Inflammatory macrophage treated with lipopolysaccharide for 1 hour (primary cell): ENCODE measurements around the gene BCL11A.

Experiments
- DNase-seq, 2 donors: peaks; one replicate each; pipeline ENCODE4 v3.0.0-alpha.2; 2020 to 2022

The BCL11A gene

DNA sequence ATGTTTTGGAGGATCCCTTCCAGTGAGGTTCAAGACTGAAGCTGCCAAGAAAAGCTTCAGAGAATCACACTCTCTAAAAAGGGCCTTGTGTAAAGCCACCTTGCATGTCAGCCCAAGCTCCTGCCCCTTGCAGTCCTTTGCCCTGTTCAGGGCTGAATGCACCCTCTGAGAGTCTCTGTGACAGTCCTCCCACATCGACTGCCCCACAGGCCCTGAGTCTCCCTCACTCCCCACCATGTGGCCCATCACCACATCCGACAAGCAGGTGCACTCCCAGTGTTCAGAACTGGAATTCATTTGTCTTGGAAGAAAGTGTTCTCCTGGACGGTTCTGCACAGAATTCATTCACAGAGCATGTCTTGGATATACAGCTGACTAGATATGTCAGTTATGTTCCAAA lies 31.0 kb downstream of the BCL11A start:
- DNase-seq = no peak

DNA sequence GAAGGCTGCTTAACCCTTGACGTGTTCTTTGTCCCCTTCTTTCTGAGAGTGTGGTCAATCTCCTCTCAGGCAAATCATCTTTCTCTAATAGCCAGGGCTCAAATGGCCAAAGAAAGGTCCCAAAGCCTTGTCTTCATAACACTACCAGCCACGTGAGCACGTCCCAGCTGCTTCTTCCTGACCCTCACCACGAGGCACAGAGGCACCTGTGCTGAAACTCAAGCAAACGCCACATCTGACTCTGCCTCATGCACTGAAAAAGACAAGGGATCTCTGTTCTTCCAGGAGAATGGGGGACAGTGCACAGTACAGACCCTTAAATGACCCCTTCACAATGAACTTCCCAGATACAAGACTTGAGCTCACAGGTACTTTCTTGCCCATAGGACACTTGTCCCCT lies 31.8 kb downstream of the BCL11A start:
- DNase-seq = no peak

DNA sequence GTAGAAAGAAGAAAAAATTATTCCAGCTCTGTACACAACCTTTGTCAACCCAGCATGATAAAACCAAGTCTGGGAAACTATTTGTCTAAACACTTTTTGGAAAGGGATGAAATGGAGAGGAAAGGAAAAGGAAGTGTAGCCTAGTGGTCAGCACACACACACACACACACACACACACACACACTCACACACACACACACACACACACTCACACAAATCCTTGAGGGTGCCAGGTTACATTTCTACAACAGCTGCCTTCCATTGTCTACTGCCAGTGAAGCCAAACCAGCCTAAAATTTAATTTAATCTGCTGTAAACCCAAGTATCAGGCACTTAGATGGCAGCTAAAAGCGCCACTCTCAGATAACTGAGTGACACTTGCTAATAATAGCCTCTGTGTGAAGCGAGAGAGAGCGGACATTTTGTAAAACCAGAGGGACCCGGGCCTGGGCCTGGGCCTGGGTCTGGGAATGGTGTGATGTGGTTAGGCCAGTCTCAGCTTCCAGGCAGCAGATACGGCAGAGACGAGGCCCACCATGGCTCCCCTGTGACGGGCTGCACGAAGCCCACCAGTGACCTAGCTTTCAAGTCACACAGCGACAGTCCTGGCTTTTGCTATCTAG lies 32.4 kb downstream of the BCL11A start:
- DNase-seq = no peak

DNA sequence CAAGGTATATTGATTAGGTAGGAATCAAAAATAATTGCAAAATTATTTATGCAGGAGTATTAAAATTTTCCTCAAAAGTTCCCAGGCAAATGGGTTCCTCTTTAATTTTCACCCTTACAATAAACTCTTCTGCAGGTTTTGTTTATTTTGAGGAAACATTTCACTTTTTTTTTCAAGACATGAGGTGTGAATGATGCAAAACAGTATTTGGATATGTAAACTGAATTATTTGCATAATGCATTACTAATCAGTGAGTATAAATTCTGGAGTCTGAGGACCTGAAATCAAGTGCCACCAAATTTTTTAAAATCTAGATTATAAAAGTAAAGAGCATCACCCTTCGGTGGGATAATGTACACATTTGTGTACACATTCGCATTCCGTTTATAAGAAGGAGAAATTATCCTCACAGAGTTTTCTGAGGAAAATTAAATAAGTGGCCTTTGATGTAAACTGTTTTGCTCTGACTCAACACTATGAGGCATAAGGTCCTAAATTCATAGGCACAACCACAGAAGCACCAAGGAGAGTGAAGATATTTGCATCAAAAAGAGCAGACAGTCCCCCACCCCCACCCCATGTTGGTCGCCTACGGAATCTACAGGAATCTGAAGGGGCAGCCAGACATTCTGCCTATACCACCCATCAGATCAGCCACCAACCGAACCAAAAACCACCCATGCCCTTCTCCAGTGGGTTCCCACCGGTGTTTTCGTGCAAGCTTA lies 33.1 kb downstream of the BCL11A start:
- DNase-seq = peak in 1 of 2 donors; percentile 58

DNA sequence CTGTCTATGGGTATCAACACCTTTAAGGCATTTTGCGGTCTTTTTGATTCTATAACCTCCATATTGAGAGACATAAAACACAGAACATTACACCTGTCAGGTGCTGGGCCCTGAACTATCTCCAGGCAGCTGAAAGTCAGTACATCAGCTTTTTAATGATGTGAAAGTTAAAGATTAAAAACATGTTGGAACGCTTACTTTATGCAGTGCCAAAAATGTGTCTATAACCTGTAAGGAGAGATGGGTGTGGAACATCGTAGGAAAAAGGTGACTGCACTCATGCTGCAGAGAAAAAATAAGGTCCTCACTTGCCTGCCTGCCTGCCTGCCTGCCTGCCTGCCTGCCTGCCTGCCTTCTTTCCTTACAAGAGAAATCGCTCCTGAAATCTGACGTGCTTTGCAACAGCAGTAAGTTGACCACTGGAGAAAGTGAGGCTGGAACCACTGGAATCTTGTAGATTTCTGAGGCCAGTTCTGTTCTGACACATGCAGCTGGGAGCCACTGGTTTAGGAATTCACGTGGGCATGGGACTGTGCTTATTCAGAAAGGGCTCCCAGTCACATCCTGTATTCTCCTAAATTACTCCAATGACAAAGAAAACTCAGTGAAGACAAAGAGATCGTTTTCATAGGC lies 34.1 kb downstream of the BCL11A start:
- no peak for DNase-seq

DNA sequence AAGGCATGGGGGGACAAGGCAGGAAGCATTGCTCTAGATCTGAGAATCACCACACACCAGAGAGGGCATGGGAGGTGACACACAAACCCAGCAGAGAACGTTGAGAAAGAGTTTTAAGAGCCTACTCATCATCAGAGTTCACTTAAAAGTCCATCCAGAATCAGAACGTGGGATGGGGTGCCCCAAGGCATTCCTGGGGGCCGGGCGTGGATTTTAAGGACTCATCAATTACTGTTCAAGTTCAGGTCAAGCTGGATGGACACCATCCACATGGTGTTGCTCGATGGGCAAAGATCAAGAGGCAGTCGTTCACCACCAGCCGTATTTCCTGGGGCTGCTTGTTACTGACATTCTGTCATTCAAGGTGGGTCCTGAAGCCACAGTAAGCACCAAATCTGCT lies 34.9 kb downstream of the BCL11A start:
- DNase-seq = no peak

DNA sequence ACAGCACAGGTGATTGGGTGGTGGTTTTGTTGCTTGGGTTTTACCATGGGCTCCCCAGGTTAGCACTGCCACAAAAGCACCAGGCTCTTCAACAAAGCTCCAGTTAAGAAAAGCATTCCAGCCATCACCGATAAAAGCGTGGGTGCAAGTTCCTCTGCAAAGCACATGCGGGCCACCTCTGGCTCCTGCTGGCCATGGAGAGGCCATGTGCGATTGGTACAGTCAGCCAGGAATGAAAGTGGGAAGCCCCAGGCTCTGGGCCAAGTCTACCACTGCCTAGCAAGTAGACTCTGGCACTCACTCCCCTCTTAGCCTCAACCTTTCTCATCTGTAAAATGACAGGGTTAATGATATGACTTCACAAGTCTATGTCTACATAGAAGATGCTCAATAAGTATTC lies 36.0 kb downstream of the BCL11A start:
- DNase-seq = peak in 1 of 2 donors; percentile 60

DNA sequence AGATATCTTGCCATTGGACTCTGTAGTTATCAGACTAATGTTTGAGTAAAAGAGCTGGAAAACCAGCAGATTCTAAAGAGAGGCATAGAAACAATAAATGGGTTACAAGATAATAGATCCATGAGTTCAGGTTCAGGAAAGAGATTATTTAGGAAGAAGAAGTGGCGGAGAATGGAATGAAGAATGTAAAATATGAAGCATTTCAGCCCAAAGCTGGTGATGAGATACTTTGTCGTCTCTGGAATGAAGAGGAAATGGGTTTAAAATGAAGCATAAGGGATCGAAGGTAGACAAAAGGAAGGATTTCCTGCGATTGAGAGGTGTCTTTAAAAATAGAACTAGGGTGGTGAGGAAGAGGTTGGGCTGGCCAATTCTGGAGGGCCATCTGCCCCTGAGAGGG lies 36.6 kb downstream of the BCL11A start:
- no peak for DNase-seq

DNA sequence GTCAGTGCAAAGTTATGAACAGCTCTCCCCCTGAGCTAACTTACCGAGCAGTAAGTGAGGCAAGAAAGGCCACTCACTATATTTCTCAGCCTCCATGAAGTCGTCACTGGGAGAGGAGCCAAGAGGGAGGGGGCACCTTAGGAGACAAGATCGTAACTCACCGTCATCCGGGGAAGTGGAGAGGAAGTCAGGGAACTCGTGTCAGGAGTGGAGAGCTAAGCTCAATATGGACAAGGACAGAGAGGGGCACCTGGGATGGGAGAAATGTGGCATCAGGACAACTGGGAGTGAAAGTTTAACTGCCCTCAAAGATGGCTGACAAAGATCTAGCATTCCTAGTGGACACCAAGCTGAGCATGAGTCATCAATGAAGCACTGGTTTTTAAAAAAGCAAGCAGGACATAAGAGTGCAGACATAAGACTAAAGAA lies 37.1 kb downstream of the BCL11A start:
- DNase-seq = peak; percentile 67 to 87

DNA sequence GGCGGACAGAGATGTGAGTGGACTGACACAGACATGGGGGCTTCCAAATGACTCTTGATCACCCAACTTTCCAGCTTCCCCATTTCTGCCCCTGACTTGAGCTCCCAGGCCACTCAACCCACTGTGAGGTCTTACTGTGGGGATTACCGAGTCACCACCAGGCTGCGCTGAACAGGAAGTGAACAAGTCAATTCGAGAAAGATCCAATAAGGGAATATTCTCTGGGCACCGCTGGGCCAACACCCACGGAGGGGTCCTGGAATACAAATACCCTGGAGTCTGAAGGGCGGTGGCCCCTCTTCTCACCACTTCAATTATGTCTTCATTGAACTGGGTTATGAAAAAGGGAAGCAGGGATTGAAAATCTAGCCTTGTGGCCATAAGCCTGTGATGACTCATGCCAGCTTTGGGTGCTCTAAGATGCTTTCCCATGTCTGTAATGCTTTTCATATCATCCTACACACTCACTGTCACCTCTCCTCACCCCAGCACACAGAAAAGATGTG lies 37.7 kb downstream of the BCL11A start:
- DNase-seq = peak; percentile 94 to 99

DNA sequence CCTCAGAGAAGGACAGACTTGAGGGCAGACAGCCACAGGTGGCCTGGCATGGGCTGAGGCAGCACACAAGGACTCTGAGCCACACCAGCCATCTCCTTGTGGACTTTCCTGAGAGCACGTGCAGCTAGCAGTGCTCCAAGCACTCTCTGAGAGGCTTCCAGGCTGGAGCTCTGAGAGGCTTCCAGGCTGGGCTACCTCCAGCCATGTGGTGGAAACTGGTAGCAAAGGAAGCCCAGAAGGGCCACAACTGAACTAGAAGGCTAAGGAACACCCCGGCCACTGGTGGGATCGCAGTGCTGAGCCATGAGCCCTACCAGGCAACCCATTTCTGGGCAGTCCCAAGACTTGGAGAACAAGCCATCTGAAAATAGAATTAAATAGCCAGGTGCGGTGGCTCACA lies 39.5 kb downstream of the BCL11A start:
- no peak for DNase-seq

DNA sequence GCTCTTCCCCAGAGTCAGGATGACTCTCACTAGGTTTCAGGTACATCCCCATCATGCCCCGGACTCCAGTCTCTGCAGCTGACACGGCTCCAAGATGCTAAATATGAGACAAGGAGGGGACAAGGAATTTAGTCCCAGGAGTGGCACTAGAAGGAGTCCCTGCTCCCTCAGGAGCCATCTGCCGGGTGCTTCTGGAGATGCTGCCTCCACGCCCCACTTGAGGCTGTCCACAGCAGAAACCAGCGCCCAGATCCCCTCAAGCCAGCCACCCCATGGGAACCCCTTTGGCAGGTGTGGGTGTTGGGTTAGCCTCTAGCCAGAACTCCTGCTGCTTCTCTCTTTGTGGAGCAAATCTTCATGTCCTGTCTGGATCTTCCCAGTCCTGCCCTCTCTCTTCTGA lies 40.3 kb downstream of the BCL11A start:
- no peak for DNase-seq

DNA sequence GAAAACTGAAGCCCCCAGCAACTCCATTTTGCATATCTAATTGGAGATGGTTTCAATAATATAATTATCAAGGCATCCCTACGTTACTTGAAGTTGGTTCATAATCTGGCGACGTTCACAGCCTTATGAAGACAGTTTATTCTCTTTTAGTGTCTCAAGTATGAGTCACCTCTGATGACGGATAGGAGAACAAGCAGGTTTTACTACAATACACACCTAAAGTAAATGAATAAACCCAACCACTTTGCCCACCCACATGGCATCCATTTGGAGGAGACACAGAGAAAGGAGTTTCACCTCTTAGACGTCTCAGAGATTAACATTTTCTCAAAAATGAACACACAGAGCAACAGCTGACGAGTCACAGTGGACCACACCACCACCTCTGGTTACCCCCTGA lies 40.8 kb downstream of the BCL11A start:
- DNase-seq = no peak

DNA sequence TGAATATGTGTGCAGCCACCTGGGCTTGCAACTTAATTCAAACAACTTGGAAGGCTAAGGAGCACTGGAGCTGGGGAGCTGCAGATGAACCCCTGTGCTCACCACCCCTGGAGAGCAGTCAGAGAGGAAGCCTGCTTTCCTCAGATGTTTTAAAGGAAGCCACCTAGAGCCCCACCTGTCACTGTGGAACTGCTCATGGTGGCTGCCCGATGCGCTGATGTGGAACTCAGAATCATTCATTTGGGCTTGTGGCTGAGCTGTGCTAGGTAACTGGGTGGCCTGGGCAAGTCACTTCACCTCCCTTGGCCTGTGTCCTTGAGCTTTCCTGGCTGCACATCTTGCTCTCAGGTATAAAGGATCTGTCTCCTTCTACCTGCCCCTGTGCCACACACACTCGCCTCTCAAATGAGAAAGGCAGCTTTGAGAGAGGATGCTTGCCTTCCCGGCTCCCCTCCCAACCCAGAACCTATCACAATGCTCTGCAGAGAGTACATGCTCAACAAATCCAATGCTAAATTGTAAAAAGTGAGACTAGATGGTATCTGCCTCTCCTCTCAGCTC lies 41.3 kb downstream of the BCL11A start:
- DNase-seq = no peak

DNA sequence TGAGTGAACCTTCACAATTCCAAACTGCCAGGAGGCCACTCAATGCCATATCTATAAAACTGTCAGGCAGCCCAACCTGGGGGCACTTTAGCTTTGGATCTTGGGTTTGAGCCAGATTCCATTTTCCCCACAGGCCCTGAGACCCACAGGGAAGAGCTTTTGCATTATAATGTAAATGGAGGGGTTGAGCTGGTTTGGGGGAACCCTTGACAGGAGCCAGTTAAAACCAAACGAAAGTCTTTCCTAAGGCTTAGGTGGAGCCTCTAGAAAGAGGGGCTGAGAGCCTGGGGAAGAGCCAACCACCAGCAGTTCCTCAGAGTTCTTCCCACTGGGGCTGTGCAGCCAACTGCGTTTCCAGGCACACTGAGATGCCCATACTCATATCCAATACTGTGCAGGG lies 42.7 kb downstream of the BCL11A start:
- no peak for DNase-seq

DNA sequence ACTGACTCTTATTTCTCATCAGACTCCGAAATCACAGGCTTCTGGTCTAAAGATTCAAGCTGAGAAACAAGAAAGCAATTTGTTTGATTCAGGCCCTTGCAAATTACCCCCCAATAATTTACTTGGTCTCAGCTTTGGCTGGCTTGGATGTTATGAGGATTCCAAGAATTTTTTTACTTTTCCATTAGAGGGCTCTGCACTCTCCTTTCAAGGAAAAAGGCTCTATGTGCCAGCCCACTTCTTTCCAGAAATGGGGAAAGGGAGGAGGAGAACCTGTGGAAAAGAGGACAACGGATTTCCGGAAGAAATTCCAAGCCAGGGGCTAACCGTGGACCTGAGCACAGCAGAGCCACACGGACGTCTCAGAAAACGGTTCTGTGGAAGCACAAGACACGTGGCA lies 44.4 kb downstream of the BCL11A start:
- no peak for DNase-seq

DNA sequence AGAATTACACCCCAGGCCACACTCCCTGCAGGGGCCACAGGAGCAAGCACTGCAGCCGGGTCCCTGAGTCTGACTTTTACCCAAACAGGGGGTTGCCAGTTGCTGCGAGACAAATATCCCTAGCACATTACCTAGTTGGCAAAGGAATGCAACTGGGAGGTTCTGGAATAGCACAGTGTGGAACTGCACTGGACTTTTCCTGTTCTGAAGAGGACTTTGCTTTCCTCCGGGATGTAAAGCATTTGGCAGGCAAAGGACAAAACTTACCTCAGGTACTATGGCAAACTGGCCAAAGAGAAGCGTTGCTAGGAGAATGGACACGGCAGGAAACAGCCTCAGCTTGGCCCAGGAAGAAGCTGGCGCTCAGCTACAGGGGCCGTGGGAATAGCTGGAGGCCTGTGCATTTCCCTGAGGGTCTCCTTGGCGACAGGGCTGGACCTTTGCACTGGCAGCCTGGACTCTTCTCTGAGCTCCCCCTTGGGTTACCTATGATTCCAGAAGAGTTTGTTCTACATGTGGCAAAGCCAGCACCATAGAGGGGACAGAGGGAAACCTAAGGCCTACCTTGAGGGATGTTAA lies 45.0 kb downstream of the BCL11A start:
- no peak for DNase-seq

DNA sequence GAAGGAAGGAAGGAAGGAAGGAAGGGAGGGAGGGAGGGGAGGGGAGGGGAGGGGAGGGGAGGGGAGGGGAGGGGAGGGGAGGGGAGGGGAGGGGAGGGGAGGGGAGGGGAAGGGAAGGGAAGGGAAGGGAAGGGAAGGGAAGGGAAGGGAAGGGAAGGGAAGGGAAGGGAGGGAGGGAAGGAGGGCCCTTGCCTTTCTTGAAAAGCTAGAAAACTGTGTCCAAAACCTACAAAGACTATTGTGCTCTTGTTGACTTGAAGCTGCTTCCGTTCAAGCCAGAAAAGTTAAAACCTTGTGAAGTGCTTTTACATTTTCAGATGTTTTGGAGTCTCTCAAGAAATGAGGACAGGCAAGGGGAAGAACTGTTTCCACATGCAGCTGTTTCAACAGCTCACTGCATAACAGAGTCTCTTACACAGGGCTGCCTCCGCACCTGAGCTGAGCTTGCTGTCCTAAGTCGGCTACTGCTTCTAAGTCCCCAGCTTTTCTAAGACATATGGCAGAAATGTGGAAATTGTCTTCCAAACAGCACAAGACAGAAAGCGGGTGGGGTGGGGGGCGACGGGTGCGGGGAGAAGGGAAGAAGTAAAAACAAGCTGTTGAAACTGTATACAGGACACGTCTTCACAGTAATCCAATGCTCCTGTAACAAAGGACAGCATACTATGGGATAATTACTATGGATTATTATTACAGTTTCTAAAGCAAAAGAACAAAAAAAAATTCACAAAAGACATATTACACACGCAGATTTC lies 46.1 kb downstream of the BCL11A start:
- no peak for DNase-seq

DNA sequence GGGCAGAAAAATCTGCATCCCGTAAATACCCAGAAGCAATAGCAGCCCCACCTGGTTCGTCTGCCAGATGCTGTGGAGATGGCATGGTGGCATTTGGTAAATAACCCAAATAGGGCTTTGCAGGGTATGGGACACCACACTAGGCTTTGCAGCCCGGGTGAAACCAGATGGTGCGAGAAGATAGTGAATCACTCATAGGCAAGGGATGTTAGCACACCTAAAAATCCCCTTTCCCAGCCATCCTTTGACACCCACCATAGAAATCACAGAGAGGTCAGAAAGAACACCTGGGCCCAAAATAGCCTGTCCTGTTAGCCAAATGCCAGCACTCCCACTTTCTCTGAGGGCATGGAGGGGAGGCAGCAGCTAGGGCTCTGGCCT lies 47.6 kb downstream of the BCL11A start:
- DNase-seq = no peak

DNA sequence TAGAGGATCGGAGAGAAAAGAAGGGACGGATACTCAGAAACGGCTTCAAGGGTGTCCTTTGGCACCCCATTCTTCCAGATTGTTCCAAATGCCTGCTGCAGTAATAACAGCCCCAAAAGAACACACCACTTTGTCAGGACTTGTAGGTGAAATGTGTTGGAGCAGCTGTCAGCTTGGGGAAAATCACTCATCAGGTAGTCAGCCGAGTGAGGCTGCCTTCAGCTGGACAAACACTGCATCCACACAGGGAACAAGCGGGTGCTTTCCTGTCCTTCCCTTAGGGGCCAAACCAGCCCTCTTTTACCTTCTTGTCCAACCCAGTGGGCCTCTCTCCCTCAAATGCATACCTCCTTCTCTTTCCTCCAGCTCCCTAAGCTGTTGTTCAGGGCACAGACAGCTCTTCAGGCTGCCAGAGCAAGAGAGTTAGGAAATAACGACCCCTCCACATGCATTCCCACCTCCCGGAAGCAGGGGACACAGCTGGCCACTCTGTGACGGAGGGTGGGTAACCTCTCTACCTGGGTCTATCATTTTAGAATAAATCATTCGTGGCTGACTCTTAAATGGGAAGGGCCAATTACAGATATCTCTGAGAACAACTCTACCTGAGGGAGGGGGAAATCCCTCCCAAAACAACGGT lies 48.1 kb downstream of the BCL11A start:
- DNase-seq = no peak

DNA sequence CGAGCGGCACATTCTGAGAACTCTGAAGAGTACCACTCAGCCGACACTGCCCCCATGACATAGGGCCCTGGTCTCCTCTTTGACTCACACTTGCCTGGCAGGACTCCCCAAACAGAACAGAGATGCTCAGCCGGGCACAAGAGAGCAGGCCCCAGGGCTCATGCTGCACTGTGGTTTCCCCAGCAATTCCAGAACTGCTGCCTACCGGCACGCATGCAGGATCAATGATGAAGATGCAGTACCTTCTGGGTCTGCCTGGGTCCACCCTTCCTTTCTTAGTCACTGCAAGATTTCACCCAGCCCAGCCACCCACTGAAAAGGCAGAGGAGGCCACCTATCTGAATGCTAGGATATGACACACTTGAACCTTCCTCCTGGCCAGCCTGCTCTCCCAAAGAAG lies 49.4 kb downstream of the BCL11A start:
- no peak for DNase-seq

DNA sequence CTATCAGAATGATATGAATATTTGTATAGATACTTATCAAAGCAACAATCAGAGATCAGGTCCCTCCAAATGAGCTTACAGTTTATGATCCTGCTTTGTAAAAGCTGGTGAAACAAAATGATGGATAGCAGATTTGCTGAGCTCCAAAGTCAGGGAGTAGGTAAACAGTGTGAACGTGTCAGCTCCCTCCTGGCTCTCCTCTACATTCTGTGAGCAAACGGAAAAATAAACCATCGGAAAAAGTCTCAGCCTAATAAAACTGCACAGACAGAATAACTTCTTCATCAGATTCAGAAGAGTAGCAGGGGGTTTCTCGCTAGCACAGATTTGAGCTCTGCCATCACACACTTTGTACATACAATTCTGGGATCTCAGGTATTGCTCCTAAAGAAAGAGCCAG lies 51.3 kb downstream of the BCL11A start:
- no peak for DNase-seq
